Progenitor cell of endocrine pancreas (in vitro differentiated cells): ENCODE results near the gene NEU2. TPM values are rescaled to one million over a fixed set of nuclear protein-coding genes. Genes with fewer than 3 reads are reported as not detected.

Experiments
- DNase-seq: peaks from one replicate; pipeline ENCODE4 v3.0.0; 2021; ENCODE audit warnings: low spot score; ENCODE audit not compliant: unreplicated experiment
- H3K27ac Mint-ChIP-seq: 2 replicates; pipeline ENCODE4 v1.8.0; 2021; ENCODE audit warnings: mild to moderate bottlenecking, moderate library complexity, mixed read lengths
- H3K27me3 Mint-ChIP-seq: 2 replicates; pipeline ENCODE4 v1.8.0; 2021; ENCODE audit warnings: mixed read lengths
- H3K36me3 Mint-ChIP-seq: 2 replicates; pipeline ENCODE4 v1.8.0; 2022; ENCODE audit warnings: mixed read lengths; ENCODE audit not compliant: insufficient read depth
- H3K4me1 Mint-ChIP-seq: 2 replicates; pipeline ENCODE4 v1.8.0; 2021; ENCODE audit warnings: low read depth, mixed read lengths
- H3K4me3 Mint-ChIP-seq: 2 replicates; pipeline ENCODE4 v1.8.0; 2021; ENCODE audit warnings: low read depth, mild to moderate bottlenecking, moderate library complexity, mixed read lengths
- H3K9me3 Mint-ChIP-seq: 2 replicates; pipeline ENCODE4 v1.8.0; 2021; ENCODE audit warnings: low read depth, mixed read lengths
- total RNA-seq: library from RNA; stranded (reverse); gene quantifications from 2 replicates; pipeline ENCODE4 v1.2.1, GENCODE V29; 2021
- TF ChIP-seq, protein P1 (sequence below): fragments of 200-600 bp; sonication (generic); IDR thresholded peaks from one replicate; pipeline ENCODE4 v1.5.0; 2021; ENCODE audit warnings: antibody characterized with exemption, mild to moderate bottlenecking; ENCODE audit not compliant: unreplicated experiment

NEU2 gene
- total RNA-seq, 1 donor from 2014 or later = not detected

GRCh38 chr2:233055362-233055761, 22.9 kb downstream of the NEU2 start:
- Mint-ChIP-seq H3K27ac (no peak overlapping the region), H3K27me3 (peaks cover 54% of the 10 kb centered on the region), H3K36me3 (no peaks in the 10 kb centered on the region), H3K4me1 (no peaks in the 10 kb centered on the region), H3K4me3 (no peak overlapping the region), H3K9me3 (no peaks in the 10 kb centered on the region)
- DNase-seq = no peak
- TF ChIP-seq, protein P1, sequence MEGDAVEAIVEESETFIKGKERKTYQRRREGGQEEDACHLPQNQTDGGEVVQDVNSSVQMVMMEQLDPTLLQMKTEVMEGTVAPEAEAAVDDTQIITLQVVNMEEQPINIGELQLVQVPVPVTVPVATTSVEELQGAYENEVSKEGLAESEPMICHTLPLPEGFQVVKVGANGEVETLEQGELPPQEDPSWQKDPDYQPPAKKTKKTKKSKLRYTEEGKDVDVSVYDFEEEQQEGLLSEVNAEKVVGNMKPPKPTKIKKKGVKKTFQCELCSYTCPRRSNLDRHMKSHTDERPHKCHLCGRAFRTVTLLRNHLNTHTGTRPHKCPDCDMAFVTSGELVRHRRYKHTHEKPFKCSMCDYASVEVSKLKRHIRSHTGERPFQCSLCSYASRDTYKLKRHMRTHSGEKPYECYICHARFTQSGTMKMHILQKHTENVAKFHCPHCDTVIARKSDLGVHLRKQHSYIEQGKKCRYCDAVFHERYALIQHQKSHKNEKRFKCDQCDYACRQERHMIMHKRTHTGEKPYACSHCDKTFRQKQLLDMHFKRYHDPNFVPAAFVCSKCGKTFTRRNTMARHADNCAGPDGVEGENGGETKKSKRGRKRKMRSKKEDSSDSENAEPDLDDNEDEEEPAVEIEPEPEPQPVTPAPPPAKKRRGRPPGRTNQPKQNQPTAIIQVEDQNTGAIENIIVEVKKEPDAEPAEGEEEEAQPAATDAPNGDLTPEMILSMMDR = no peak

- H3K36me3 Mint-ChIP-seq = no peaks in the 10 kb centered on the region
Observed at GRCh38 chr2:233056961-233057605, 24.6 kb downstream of the NEU2 start.

DNA sequence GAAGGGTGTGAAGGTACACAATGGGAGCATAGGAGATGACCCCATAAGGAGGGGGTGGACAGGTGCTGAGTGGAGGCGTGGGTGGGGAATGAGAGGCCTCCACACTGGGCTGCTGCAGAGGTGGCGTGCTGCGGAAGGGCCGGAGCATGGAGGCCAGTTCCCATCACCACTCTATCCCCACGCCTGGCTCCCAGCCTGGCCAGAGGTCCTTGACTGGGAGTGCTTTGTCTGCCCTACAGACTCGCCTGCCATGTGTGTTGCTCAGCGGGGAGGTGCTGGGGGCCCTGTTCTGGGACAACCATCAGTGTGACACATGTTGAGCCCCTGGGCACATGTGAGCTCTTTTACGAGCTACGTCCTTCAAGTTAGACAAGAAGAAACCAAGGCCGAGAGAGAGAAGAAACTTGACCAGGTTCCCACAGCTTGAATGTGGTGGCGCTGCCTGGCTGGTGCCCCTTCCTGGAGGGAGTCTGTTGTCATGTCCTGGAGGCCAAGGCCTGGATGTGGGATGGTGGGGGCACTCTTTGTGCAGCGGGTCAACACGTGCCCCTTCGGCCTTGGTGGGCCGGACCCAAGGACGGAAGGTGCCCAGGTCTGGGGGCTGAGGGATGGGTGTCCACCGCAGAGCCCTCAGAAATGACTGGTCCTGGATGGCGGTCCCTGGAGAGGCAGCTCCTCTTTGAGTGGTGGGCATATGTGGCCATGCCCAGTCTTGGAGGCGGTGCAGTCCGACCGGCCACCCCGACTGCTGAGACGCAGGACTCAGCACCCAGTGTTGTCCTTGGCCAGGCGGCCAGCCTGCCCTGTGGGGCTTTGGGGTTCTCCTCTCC, 26.5 kb downstream of the NEU2 start:
- Mint-ChIP-seq H3K4me3 (no peak overlapping the region), H3K27me3 (peaks cover 20% of the 10 kb centered on the region), H3K36me3 (no peaks in the 10 kb centered on the region), H3K27ac (no peak overlapping the region), H3K4me1 (peaks cover 7% of the 10 kb centered on the region), H3K9me3 (no peaks in the 10 kb centered on the region)
- no peak for DNase-seq
- TF ChIP-seq, protein P1 = no peak

More at GRCh38 chr2:233056961-233057605, 24.6 kb downstream of the NEU2 start:
- Mint-ChIP-seq H3K27ac (no peak overlapping the region), H3K4me3 (no peak overlapping the region), H3K4me1 (peaks cover 4% of the 10 kb centered on the region), H3K27me3 (peaks cover 37% of the 10 kb centered on the region), H3K9me3 (no peaks in the 10 kb centered on the region)
- DNase-seq = no peak
- TF ChIP-seq, protein P1 = no peak

GRCh38 chr2:233059547-233059796, 27.0 kb downstream of the NEU2 start:
- H3K27me3 Mint-ChIP-seq = peaks cover 14% of the 10 kb centered on the region
- TF ChIP-seq, protein P1 = no peak
- no peak for DNase-seq
- no peaks in the 10 kb centered on the region for H3K9me3 Mint-ChIP-seq
- H3K36me3 Mint-ChIP-seq = no peaks in the 10 kb centered on the region
- H3K4me1 Mint-ChIP-seq = peaks cover 7% of the 10 kb centered on the region
- H3K4me3 Mint-ChIP-seq = no peak overlapping the region
- no peak overlapping the region for H3K27ac Mint-ChIP-seq

DNA sequence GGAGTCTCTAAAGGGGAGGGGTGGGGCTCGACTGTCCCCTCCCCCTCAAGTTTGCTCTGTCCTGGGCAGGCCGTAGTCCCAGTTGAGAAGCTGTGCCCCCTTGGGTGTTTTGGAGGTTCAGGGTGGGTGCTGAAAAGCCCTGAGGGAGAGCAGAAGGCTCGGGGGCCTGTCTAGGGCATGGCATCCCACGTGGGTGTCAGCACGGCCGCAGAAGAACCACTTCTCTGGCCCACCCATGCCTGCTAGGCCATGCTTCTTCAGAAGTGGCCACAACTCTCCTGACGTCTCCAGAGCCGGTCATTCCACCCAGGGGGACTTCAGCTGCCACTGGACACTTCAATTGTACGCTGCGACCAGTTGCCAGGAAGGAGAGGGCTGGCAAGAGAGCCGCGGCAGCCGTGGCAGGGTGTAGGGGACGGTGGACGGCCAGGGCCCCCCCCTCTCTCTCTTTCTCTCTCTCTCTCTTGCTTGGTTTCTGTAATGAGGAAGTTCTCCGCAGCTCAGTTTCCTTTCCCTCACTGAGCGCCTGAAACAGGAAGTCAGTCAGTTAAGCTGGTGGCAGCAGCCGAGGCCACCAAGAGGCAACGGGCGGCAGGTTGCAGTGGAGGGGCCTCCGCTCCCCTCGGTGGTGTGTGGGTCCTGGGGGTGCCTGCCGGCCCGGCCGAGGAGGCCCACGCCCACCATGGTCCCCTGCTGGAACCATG, 27.5 kb downstream of the NEU2 start, which contains the start of gene INPP5D:
TSS of gene INPP5D (plus strand) at position 546 of the 704 bp plus-strand sequence. CDS start at position 683, 137 bp downstream.
- Mint-ChIP-seq H3K9me3 (no peaks in the 10 kb centered on the region), H3K4me1 (peaks cover 7% of the 10 kb centered on the region), H3K36me3 (no peaks in the 10 kb centered on the region), H3K4me3 (no peak within 1 kb of the TSS), H3K27me3 (peaks cover 9% of the 10 kb centered on the region), H3K27ac (no peak within 1 kb of the TSS)
- TF ChIP-seq, protein P1 = no peak
- DNase-seq = no peak
